Measurements from ENCODE around the gene BAHD1. TPM values are rescaled to one million over a fixed set of nuclear protein-coding genes. Genes with fewer than 3 reads are reported as not detected.

The BAHD1 gene
- total RNA-seq, 1 experiment from 2014 or later = 49.1 TPM

GRCh38 chr15:40437752-40438687 is 2.7 kb upstream of the BAHD1 start:
- H3K9me3 Mint-ChIP-seq = no peaks in the 10 kb centered on the region
- H3K4me1 Mint-ChIP-seq = peaks cover 44% of the 10 kb centered on the region
- H3K27ac Mint-ChIP-seq = peak overlapping the region; percentile 57
- peak overlapping the region; percentile 90 for H3K4me3 Mint-ChIP-seq
- POLR2A ChIA-PET = interaction anchor here (1.5 kb wide), 1 partner anchor 32 kb away, joined by 7 read pairs; the partner anchor contains the start of gene IVD
- 0 out of 2 replicates have a peak, but pooled peaks cover 3% of the 10 kb centered on the region for H3K36me3 Mint-ChIP-seq
- CTCF ChIA-PET = interaction anchor here (0.5 to 2.6 kb wide), 7 partner anchors 16 to 327 kb away, joined by 3 to 12 read pairs (median 4); partner anchors contain the start of gene RPUSD2
- peaks cover 29% of the 10 kb centered on the region for H3K27me3 Mint-ChIP-seq (ENCODE audit: low read depth)
- peak; percentile 44; the same call in 1 of the 2 replicates for TF ChIP-seq MAX (CRISPR knock-in tag; IDR thresholded peaks at IDR 0.05)
- no peak for TF ChIP-seq ETV6 (CRISPR knock-in tag; IDR thresholded peaks at IDR 0.05)
- ATAC-seq = no peak
- peak; percentile 42 for DNase-seq (ENCODE audit: low spot score)

- ChIA-PET POLR2A (interaction anchor here (1.4 kb wide), 1 partner anchor 31 kb away, joined by 8 read pairs; the partner anchor contains the start of gene CHST14), CTCF (interaction anchor here (0.5 to 2.6 kb wide), 4 partner anchors 17 to 280 kb away, joined by 3 to 12 read pairs (median 8); no protein-coding TSS in a partner anchor)
- DNase-seq (ENCODE audit: low spot score) (no peak), ATAC-seq (no peak)
- Mint-ChIP-seq H3K27me3 (ENCODE audit: low read depth) (peaks cover 22% of the 10 kb centered on the region), H3K4me1 (peaks cover 51% of the 10 kb centered on the region), H3K4me3 (peak overlapping the region; percentile 90), H3K36me3 (0 out of 2 replicates have a peak, but pooled peaks cover 3% of the 10 kb centered on the region), H3K27ac (no peak overlapping the region), H3K9me3 (no peaks in the 10 kb centered on the region)
- TF ChIP-seq ZNF317 (CRISPR knock-in tag; IDR thresholded peaks at IDR 0.05; ENCODE audit: borderline replicate concordance, low read depth) = no peak
- no peak for TF ChIP-seq CBFB (CRISPR knock-in tag; IDR thresholded peaks at IDR 0.05; ENCODE audit: low read depth)
- no peak for TF ChIP-seq ZNF396 (CRISPR knock-in tag; IDR thresholded peaks at IDR 0.05; ENCODE audit: borderline replicate concordance)
- no peak for TF ChIP-seq NFATC4 (CRISPR knock-in tag; IDR thresholded peaks at IDR 0.05)
These were observed 2.0 kb upstream of the BAHD1 start for GRCh38 chr15:40438712-40439111.

- Mint-ChIP-seq H3K36me3 (0 out of 2 replicates have a peak, but pooled peaks cover 3% of the 10 kb centered on the region), H3K4me3 (peak overlapping the region; percentile 90), H3K27ac (peak overlapping the region; percentile 78), H3K4me1 (peaks cover 56% of the 10 kb centered on the region), H3K27me3 (ENCODE audit: low read depth) (peaks cover 14% of the 10 kb centered on the region), H3K9me3 (no peaks in the 10 kb centered on the region)
- POLR2A ChIA-PET = interaction anchor here (0.7 to 3.2 kb wide), 8 partner anchors 13 to 552 kb away, joined by 3 to 32 read pairs (median 4); partner anchors contain the start of genes CCDC32, CHST14 and IVD
- CTCF ChIA-PET = interaction anchor here (0.8 to 2.6 kb wide), 18 partner anchors 11 to 165 kb away, joined by 3 to 23 read pairs (median 5); partner anchors contain the start of genes CCDC9B and INAFM2
- DNase-seq (ENCODE audit: low spot score) = peak; percentile 69
- peak; percentile 32 for ATAC-seq
- TF ChIP-seq ELF4 (CRISPR knock-in tag; IDR thresholded peaks at IDR 0.05; ENCODE audit: low read depth) = no peak
- no peak for TF ChIP-seq FOXJ3 (CRISPR knock-in tag; IDR thresholded peaks at IDR 0.05; ENCODE audit: borderline replicate concordance)
- TF ChIP-seq MYBL2 (CRISPR knock-in tag; IDR thresholded peaks at IDR 0.05) = 0 out of 2 replicates have a peak, but pooled peaks have one; percentile 78
- TF ChIP-seq ZNF317 (CRISPR knock-in tag; IDR thresholded peaks at IDR 0.05; ENCODE audit: borderline replicate concordance, low read depth) = no peak
- no peak for TF ChIP-seq TP53 (CRISPR knock-in tag; IDR thresholded peaks at IDR 0.05)
- TF ChIP-seq ZNF263 (CRISPR knock-in tag; IDR thresholded peaks at IDR 0.05; ENCODE audit: low read depth) = no peak
- TF ChIP-seq FOXP1 (CRISPR knock-in tag; IDR thresholded peaks at IDR 0.05; ENCODE audit: borderline replicate concordance) = peak; percentile 67; the same call in 1 of the 2 replicates
- no peak for TF ChIP-seq ZNF219 (CRISPR knock-in tag; IDR thresholded peaks at IDR 0.05; ENCODE audit: borderline replicate concordance)
- no peak; the same call in 1 of the 2 replicates for TF ChIP-seq ZNF423 (CRISPR knock-in tag; IDR thresholded peaks at IDR 0.05)
- no peak for TF ChIP-seq MLX (CRISPR knock-in tag; IDR thresholded peaks at IDR 0.05)
- no peak for TF ChIP-seq TCF7 (CRISPR knock-in tag; IDR thresholded peaks at IDR 0.05; ENCODE audit: low read depth)
- TF ChIP-seq GABPB1 (CRISPR knock-in tag; IDR thresholded peaks at IDR 0.05) = no peak
- TF ChIP-seq ATF1 (CRISPR knock-in tag; IDR thresholded peaks at IDR 0.05) = no peak
- TF ChIP-seq RORB (CRISPR knock-in tag; IDR thresholded peaks at IDR 0.05) = no peak
- no peak for TF ChIP-seq ATF6 (CRISPR knock-in tag; IDR thresholded peaks at IDR 0.05)
- TF ChIP-seq IRF1 (CRISPR knock-in tag; IDR thresholded peaks at IDR 0.05) = no peak
These were observed 1.2 kb upstream of the BAHD1 start for GRCh38 chr15:40439461-40439959.

Measured in WTC11 (cell line).